Keratinocyte (primary cell): Measurements from ENCODE around the gene KANK2. TPM values are rescaled to one million over a fixed set of nuclear protein-coding genes. Genes with fewer than 3 reads are reported as not detected.
A peak's percentile ranks its signal among the peaks of the same experiment; 100 is the strongest.

Source experiments
- DNase-seq: peaks from one replicate; pipeline ENCODE4 v3.0.0-alpha.2; 2011; ENCODE audit warnings: low read depth, missing footprints, low spot score
- FAIRE-seq: peaks from 2 replicates; lab custom pipeline; 2011; peaks lifted over from hg19 to GRCh38; lab: Jason Lieb, UNC
- H2AFZ ChIP-seq: 2 replicates; pipeline ENCODE4 v1.6.0; 2012; ENCODE audit warnings: low read length, control low read depth, inconsistent platforms; ENCODE audit not compliant: control insufficient read depth
- H3K27ac ChIP-seq: 2 replicates; pipeline ENCODE4 v1.5.1; 2011; ENCODE audit warnings: low read length; ENCODE audit not compliant: control insufficient read depth, insufficient read depth
- H3K27me3 ChIP-seq: 3 replicates; pipeline ENCODE4 v1.6.0; 2011; ENCODE audit warnings: low read length; ENCODE audit not compliant: control insufficient read depth, insufficient read depth; ENCODE audit errors: extremely low read depth
- H3K36me3 ChIP-seq, 2 experiments: 2 replicates in 1 of 2; 3 replicates in 1 of 2; pipeline ENCODE4 v1.5.1; 2011; ENCODE audit warnings: low read length in 2 of 2, mild to moderate bottlenecking in 1 of 2; ENCODE audit not compliant: control insufficient read depth in 2 of 2, insufficient read depth in 2 of 2; ENCODE audit errors: extremely low read depth in 1 of 2
- H3K4me1 ChIP-seq: 3 replicates; pipeline ENCODE4 v1.5.1; 2011; ENCODE audit warnings: low read length; ENCODE audit not compliant: control insufficient read depth, insufficient read depth; ENCODE audit errors: extremely low read depth
- H3K4me2 ChIP-seq: 3 replicates; pipeline ENCODE4 v1.6.0; 2011; ENCODE audit warnings: low read depth, low read length; ENCODE audit not compliant: control insufficient read depth, insufficient read depth; ENCODE audit errors: extremely low read depth
- H3K4me3 ChIP-seq, 3 experiments: fragments of 200-600 bp in 1 of 3; sonication (generic) in 1 of 3; 2 replicates in 2 of 3; 3 replicates in 1 of 3; pipeline ENCODE4 v1.5.1; 2011 to 2016; ENCODE audit warnings: low read length in 3 of 3, mild to moderate bottlenecking in 3 of 3, control low read depth in 2 of 3, inconsistent platforms in 1 of 3, low read depth in 1 of 3, mixed read lengths in 1 of 3, mixed run types in 1 of 3, moderate library complexity in 1 of 3; ENCODE audit not compliant: control insufficient read depth in 2 of 3, insufficient read depth in 2 of 3; ENCODE audit errors: extremely low read depth in 1 of 3
- H3K79me2 ChIP-seq: 2 replicates; pipeline ENCODE4 v1.6.0; 2012; ENCODE audit warnings: low read length; ENCODE audit not compliant: control insufficient read depth, insufficient read depth
- H3K9ac ChIP-seq: 3 replicates; pipeline ENCODE4 v1.6.0; 2011; ENCODE audit warnings: low read length; ENCODE audit not compliant: control insufficient read depth, insufficient read depth; ENCODE audit errors: extremely low read depth
- H3K9me1 ChIP-seq: 3 replicates; pipeline ENCODE4 v1.6.0; 2011; ENCODE audit warnings: low read length; ENCODE audit not compliant: control insufficient read depth, insufficient read depth; ENCODE audit errors: extremely low read depth
- H3K9me3 ChIP-seq: 2 replicates; pipeline ENCODE4 v1.5.1; 2012; ENCODE audit warnings: low read depth, low read length; ENCODE audit not compliant: control insufficient read depth
- H4K20me1 ChIP-seq: 3 replicates; pipeline ENCODE4 v1.6.0; 2011; ENCODE audit warnings: low read length; ENCODE audit not compliant: control insufficient read depth, insufficient read depth; ENCODE audit errors: extremely low read depth
- EZH2 ChIP-seq: IDR thresholded peaks from one replicate; pipeline ENCODE4 v1.6.1; 2012; ENCODE audit warnings: inconsistent platforms, mild to moderate bottlenecking, low read length, moderate library complexity
- dilution Hi-C: fragments of 300-500 bp; cut with MboI; formaldehyde crosslinking; loops from one replicate; pipeline ENCODE4 v1.7.0; 2020; ENCODE audit warnings: low sequenced_read_pairs; ENCODE audit not compliant: extremely low pct_ligation_motif_present
- polyA plus RNA-seq, 5 experiments: library from polyadenylated mRNA; depleted of rRNA in 3 of 5; stranded (reverse) in 3 of 5; stranded (forward) in 1 of 5; unstranded in 1 of 5; fragments of >200 nt; gene quantifications; 1 replicate in 1 of 5; 2 replicates in 3 of 5; 3 replicates in 1 of 5; pipeline versions ENCODE4 v1.2.1 to v1.2.3, GENCODE V29; 2011 to 2012; ENCODE audit warnings: missing spikeins in 2 of 5, low read depth in 1 of 5, low replicate concordance in 1 of 5
- TF ChIP-seq, protein P1 (sequence below), 3 experiments: IDR thresholded peaks in 1 of 3; conservative IDR thresholded peaks in 1 of 3; optimal IDR thresholded peaks in 1 of 3; 2 replicates in 2 of 3; 3 replicates in 1 of 3; pipeline versions ENCODE3 to v1.5.1; 2011; ENCODE audit warnings: low read length in 3 of 3, mild to moderate bottlenecking in 3 of 3, moderate library complexity in 2 of 3, control low read depth in 1 of 3, inconsistent platforms in 1 of 3; ENCODE audit not compliant: insufficient read depth in 2 of 3; ENCODE audit errors: extremely low read depth in 1 of 3

The KANK2 gene
- polyA plus RNA-seq, 1 donor (not counting 4 experiments of a cell fraction or from before 2014, with no cell fraction given): 2.8 TPM

DNA sequence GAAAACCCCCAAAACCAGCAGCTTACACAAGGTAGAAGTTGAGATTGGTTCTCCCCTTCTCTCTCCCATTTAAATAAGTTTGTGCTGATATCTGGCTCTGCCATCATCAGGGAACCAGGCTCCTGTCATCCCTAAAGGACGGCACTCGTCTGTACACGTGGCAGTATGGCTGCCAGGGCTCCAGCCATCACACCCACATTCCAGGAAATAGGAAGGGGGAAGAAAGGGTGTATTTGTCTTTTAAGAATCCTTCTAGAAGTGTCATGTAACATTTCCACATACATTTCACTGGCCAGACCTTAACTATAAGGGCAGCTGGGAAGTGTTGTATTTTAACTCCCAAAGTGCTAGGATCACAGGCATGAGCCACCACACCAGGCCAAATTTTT is 51.8 kb downstream of the KANK2 start:
- H3K27ac ChIP-seq: no peak overlapping the region
- no peaks in the 10 kb centered on the region for H4K20me1 ChIP-seq
- no peaks in the 10 kb centered on the region for H3K27me3 ChIP-seq
- DNase-seq: no peak
- H3K79me2 ChIP-seq: peaks cover under 1% of the 10 kb centered on the region
- no peaks in the 10 kb centered on the region for H3K9me1 ChIP-seq
- no peaks in the 10 kb centered on the region for H3K9me3 ChIP-seq
- peaks cover 0 to 16% of the 10 kb centered on the region in 2 experiments for H3K36me3 ChIP-seq
- TF ChIP-seq, protein P1, sequence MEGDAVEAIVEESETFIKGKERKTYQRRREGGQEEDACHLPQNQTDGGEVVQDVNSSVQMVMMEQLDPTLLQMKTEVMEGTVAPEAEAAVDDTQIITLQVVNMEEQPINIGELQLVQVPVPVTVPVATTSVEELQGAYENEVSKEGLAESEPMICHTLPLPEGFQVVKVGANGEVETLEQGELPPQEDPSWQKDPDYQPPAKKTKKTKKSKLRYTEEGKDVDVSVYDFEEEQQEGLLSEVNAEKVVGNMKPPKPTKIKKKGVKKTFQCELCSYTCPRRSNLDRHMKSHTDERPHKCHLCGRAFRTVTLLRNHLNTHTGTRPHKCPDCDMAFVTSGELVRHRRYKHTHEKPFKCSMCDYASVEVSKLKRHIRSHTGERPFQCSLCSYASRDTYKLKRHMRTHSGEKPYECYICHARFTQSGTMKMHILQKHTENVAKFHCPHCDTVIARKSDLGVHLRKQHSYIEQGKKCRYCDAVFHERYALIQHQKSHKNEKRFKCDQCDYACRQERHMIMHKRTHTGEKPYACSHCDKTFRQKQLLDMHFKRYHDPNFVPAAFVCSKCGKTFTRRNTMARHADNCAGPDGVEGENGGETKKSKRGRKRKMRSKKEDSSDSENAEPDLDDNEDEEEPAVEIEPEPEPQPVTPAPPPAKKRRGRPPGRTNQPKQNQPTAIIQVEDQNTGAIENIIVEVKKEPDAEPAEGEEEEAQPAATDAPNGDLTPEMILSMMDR (optimal IDR thresholded peaks at IDR 0.05 in 1 of 3, IDR thresholded peaks at IDR 0.05 in 1 of 3, conservative IDR thresholded peaks at IDR 0.05 in 1 of 3; ENCODE audit: extremely low read depth in 1 of 3, insufficient read depth in 2 of 3, low read length in 3 of 3): no peak
- TF ChIP-seq EZH2: no peak
- H2AFZ ChIP-seq: no peak overlapping the region
- H3K4me3 ChIP-seq: no peak overlapping the region
- FAIRE-seq: no peak
- dilution Hi-C loops: no loop called here
- H3K9ac ChIP-seq: no peak overlapping the region
- H3K4me1 ChIP-seq: peaks cover 16% of the 10 kb centered on the region
- no peak overlapping the region for H3K4me2 ChIP-seq

DNA sequence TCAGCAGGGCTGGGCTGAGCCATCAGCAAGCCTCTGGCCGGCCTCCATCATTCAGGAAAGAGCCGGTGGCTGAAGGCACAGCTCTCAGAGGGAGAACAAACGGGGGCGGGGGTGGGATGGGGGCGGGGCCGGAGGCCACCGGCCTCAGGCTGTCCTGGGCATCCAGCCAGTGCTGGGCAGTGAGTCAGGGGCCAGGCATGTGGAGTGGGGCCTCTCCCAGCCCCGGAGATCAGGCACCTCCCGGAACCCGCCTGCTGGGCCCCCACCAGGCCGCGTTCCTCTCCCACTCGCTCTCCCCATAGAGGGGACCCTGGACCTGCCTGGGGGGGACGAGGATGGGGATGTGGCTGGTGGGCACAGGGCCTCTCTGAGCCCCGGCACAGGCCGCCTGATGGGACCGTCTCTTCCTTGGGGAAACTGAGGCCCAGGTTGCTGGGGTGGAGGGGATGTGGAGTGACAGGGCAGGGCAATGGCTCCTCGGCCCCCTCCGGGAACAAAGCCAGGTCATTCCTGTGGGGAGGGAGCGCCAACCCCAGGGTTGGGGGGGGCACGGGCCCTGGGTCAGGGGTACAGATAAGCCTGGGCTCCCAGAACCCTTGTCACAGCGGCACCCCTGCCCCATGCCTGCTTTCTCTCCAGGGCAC is 54.7 kb downstream of the KANK2 start:
- no peaks in the 10 kb centered on the region for H4K20me1 ChIP-seq
- peak overlapping the region; percentile 77 for H3K4me2 ChIP-seq
- no peaks in the 10 kb centered on the region for H3K79me2 ChIP-seq
- peaks cover 35% of the 10 kb centered on the region for H3K4me1 ChIP-seq
- peak overlapping the region; percentile 74 for H3K27ac ChIP-seq
- peak overlapping the region; percentile 60 for H2AFZ ChIP-seq
- TF ChIP-seq EZH2: no peak
- TF ChIP-seq, protein P1 (optimal IDR thresholded peaks at IDR 0.05 in 1 of 3, IDR thresholded peaks at IDR 0.05 in 1 of 3, conservative IDR thresholded peaks at IDR 0.05 in 1 of 3; ENCODE audit: extremely low read depth in 1 of 3, insufficient read depth in 2 of 3, low read length in 3 of 3): no peak
- no peaks in the 10 kb centered on the region for H3K9me1 ChIP-seq
- dilution Hi-C loops: no loop called here
- peak overlapping the region in 1 of 3 experiments; percentile 46 for H3K4me3 ChIP-seq
- H3K36me3 ChIP-seq: peaks cover 0 to 11% of the 10 kb centered on the region in 2 experiments
- FAIRE-seq (peak; percentile 9), DNase-seq (no peak)
- no peaks in the 10 kb centered on the region for H3K27me3 ChIP-seq
- no peaks in the 10 kb centered on the region for H3K9me3 ChIP-seq
- H3K9ac ChIP-seq: peak overlapping the region; percentile 71
